ENCODE results near the gene SYNDIG1.

DNA sequence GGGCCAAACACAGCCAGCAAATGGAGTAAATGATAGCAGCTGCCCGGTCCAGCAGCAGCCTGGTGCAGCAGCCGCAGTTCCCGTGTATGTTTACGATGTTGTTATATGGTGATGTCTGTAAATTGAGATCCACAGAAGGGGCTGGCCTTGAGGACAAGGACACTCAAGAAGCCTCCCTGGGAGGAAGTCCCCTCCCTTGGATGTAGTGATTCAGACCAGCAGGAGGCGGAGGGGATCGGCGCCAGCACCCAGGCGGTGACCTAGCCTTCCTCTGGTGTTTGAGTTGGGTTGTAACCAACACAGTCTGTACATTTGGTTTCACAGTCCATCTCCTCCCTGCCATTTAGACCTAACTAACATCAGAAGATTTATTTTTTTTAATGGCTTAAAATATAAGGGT, 187.8 kb downstream of the SYNDIG1 start:
- TF ChIP-seq, protein P1, sequence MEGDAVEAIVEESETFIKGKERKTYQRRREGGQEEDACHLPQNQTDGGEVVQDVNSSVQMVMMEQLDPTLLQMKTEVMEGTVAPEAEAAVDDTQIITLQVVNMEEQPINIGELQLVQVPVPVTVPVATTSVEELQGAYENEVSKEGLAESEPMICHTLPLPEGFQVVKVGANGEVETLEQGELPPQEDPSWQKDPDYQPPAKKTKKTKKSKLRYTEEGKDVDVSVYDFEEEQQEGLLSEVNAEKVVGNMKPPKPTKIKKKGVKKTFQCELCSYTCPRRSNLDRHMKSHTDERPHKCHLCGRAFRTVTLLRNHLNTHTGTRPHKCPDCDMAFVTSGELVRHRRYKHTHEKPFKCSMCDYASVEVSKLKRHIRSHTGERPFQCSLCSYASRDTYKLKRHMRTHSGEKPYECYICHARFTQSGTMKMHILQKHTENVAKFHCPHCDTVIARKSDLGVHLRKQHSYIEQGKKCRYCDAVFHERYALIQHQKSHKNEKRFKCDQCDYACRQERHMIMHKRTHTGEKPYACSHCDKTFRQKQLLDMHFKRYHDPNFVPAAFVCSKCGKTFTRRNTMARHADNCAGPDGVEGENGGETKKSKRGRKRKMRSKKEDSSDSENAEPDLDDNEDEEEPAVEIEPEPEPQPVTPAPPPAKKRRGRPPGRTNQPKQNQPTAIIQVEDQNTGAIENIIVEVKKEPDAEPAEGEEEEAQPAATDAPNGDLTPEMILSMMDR (IDR thresholded peaks at IDR 0.05 in 4 of 5, conservative IDR thresholded peaks at IDR 0.05 in 1 of 5) = no peak
- TF ChIP-seq POLR2A (IDR thresholded peaks at IDR 0.05) = no peak

Measured in gastrocnemius medialis (tissue), 4 donors.